Body of pancreas (tissue), 4 donors: ENCODE results near the gene MYO1B.

ENCODE experiments used
- CTCF ChIP-seq, 7 experiments: fragments of 450-650 bp in 4 of 7; fragments of 200-600 bp in 3 of 7; sonication (generic) in 3 of 7; IDR thresholded peaks; one replicate each; pipeline ENCODE4 v1.5.1; 2016 to 2019; ENCODE audit warnings: antibody characterized with exemption in 7 of 7
- POLR2A ChIP-seq, 3 donors: fragments of 450-650 bp; IDR thresholded peaks; one replicate each; pipeline ENCODE4 v1.6.1; 2016; ENCODE audit warnings: antibody characterized with exemption in 3 of 3, mild to moderate bottlenecking in 2 of 3

- TF ChIP-seq CTCF (IDR thresholded peaks at IDR 0.05) (no peak), POLR2A (IDR thresholded peaks at IDR 0.05) (no peak)
These were observed 46.3 kb downstream of the MYO1B start for GRCh38 chr2:191291471-191291870.
